Omental fat pad (tissue), 4 donors: ENCODE measurements around the gene KIF17. TPM values are rescaled to one million over a fixed set of nuclear protein-coding genes. Genes with fewer than 3 reads are reported as not detected.

ENCODE experiments used
- ATAC-seq: fragments of 150-250 bp; one replicate; pipeline ENCODE4 v1.9.1; 2016; ENCODE audit warnings: mild to moderate bottlenecking, moderate library complexity; ENCODE audit not compliant: low FRiP score
- DNase-seq: peaks from one replicate; pipeline ENCODE4 v3.0.0-alpha.2; 2019; ENCODE audit warnings: low spot score
- CTCF ChIP-seq, 3 donors: fragments of 450-650 bp; IDR thresholded peaks; one replicate each; pipeline ENCODE4 v1.5.1; 2016 to 2017; ENCODE audit warnings: antibody characterized with exemption in 3 of 3, mild to moderate bottlenecking in 3 of 3, moderate library complexity in 2 of 3
- total RNA-seq, 4 donors: library from RNA; depleted of rRNA; stranded (reverse); fragments of >200 nt; gene quantifications; one replicate each; pipeline ENCODE4 v1.1.0, GENCODE V29; 2016

The KIF17 gene
- total RNA-seq, 4 donors from 2014 or later = 2.6 to 14.8 (median 4.1) TPM

- ATAC-seq = no peak
- no peak for DNase-seq
- TF ChIP-seq CTCF (IDR thresholded peaks at IDR 0.05) = no peak
These were observed 15.4 kb downstream of the KIF17 start for GRCh38 chr1:20702416-20702815.

GRCh38 chr1:20701847-20702246 lies 16.0 kb downstream of the KIF17 start:
- ATAC-seq = no peak
- no peak for DNase-seq
- no peak for TF ChIP-seq CTCF (IDR thresholded peaks at IDR 0.05)

GRCh38 chr1:20701446-20701845 lies 16.4 kb downstream of the KIF17 start:
- TF ChIP-seq CTCF (IDR thresholded peaks at IDR 0.05) = no peak

GRCh38 chr1:20700636-20701215 lies 17.1 kb downstream of the KIF17 start:
- TF ChIP-seq CTCF (IDR thresholded peaks at IDR 0.05) = no peak
- DNase-seq = no peak
- no peak for ATAC-seq

More at GRCh38 chr1:20701446-20701845, 16.4 kb downstream of the KIF17 start:
- DNase-seq (no peak), ATAC-seq (no peak)

GRCh38 chr1:20699558-20699957 lies 18.2 kb downstream of the KIF17 start:
- DNase-seq = no peak
- ATAC-seq = no peak
- no peak for TF ChIP-seq CTCF (IDR thresholded peaks at IDR 0.05)

- ATAC-seq = no peak
- no peak for DNase-seq
- no peak for TF ChIP-seq CTCF (IDR thresholded peaks at IDR 0.05)
These were observed 19.5 kb downstream of the KIF17 start for GRCh38 chr1:20698195-20698910.

- no peak for TF ChIP-seq CTCF (IDR thresholded peaks at IDR 0.05)
- DNase-seq (no peak), ATAC-seq (no peak)
These were observed 20.2 kb downstream of the KIF17 start for GRCh38 chr1:20697563-20697962.
